ENCODE results near the gene ZNF304.

- TF ChIP-seq GATA2 (IDR thresholded peaks at IDR 0.05; ENCODE audit: low read depth, low read length) (no peak), GATA3 (IDR thresholded peaks at IDR 0.05; ENCODE audit: low read depth, low read length) (no peak)
These were observed 26.1 kb upstream of the ZNF304 start for GRCh38 chr19:57324992-57325391.
